Measurements from ENCODE around the gene EXOC6B.

DNA sequence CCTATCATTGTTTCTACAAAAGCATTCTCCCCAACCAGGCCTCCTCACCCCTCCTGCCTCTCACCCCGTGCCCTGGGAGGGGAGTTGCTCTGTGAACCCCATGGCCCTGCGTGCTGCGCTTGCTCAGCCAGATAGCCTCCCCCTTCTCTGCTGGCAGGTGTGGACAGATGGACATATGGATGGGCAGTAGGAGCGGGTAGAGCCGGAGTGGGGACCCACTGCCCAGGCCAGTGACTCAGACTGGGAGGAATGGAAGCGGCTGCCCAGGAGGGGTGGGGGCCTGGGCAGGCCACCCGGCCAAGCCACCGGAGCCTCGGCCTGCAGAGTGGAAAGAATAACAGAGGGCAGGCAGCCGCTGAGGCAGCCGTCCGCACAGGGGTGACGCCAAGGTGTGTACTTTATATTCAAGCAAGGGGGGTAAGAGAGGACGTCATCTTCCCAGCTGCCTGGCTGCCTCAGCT, 686.9 kb downstream of the EXOC6B start:
- TF ChIP-seq YY1 (IDR thresholded peaks at IDR 0.05; ENCODE audit: insufficient read depth, insufficient read length) (no peak), ZNF274 (IDR thresholded peaks at IDR 0.05; ENCODE audit: low read depth, low read length) (no peak)

Data from NT2/D1 (cell line).